K562 (cell line): ENCODE results near the gene C5orf22. TPM values are rescaled to one million over a fixed set of nuclear protein-coding genes. Genes with fewer than 3 reads are reported as not detected.

ENCODE experiments used
- ARID1B ChIP-seq: fragments of 450-650 bp; IDR thresholded peaks from 2 replicates; pipeline ENCODE4 v1.6.1; 2016; ENCODE audit warnings: antibody characterized with exemption, mild to moderate bottlenecking, inconsistent platforms
- CBFA2T2 ChIP-seq: fragments of 450-650 bp; conservative IDR thresholded peaks from 2 replicates; pipeline ENCODE4 v1.6.1; 2017; ENCODE audit warnings: mild to moderate bottlenecking
- ETV1 ChIP-seq: fragments of 450-650 bp; conservative IDR thresholded peaks from 2 replicates; pipeline ENCODE4 v1.6.1; 2016; ENCODE audit warnings: missing genetic modification characterization, control low read depth, low read depth, missing compliant biosample characterization
- HOMEZ ChIP-seq: fragments of 250-450 bp; sonication (Bioruptor Pico); IDR thresholded peaks from 2 replicates; pipeline ENCODE4 v1.4.0; 2020; ENCODE audit warnings: mild to moderate bottlenecking, moderate library complexity
- MGA ChIP-seq: fragments of 450-650 bp; IDR thresholded peaks from 2 replicates; pipeline ENCODE4 v1.6.1; 2016; ENCODE audit warnings: mild to moderate bottlenecking, moderate library complexity
- NFIX ChIP-seq: fragments of 250-450 bp; sonication (Bioruptor Pico); IDR thresholded peaks from 2 replicates; pipeline ENCODE4 v1.4.0; 2020; ENCODE audit warnings: low read depth, mild to moderate bottlenecking, moderate library complexity
- NR3C1 ChIP-seq: sonication (generic); formaldehyde crosslinking; IDR thresholded peaks from 2 replicates; pipeline ENCODE4 v1.8.1; 2022; ENCODE audit warnings: missing genetic modification reagents
- SRSF7 ChIP-seq: fragments of 200-400 bp; formaldehyde crosslinking; optimal IDR thresholded peaks from 2 replicates; pipeline ENCODE3; 2017; ENCODE audit warnings: mild to moderate bottlenecking, low read depth, low read length
- ZFP1 ChIP-seq: fragments of 450-650 bp; formaldehyde crosslinking; IDR thresholded peaks from 2 replicates; pipeline ENCODE4 v1.4.0; 2020; ENCODE audit warnings: mild to moderate bottlenecking, mixed read lengths
- ZNF24 ChIP-seq: fragments of 450-650 bp; IDR thresholded peaks from 2 replicates; pipeline ENCODE4 v1.6.1; 2016
- ZNF655 ChIP-seq: fragments of 250-450 bp; sonication (Bioruptor Pico); IDR thresholded peaks from 2 replicates; pipeline ENCODE4 v1.5.0; 2021
- polyA plus RNA-seq, 8 experiments: library from polyadenylated mRNA; depleted of rRNA in 4 of 8; stranded (reverse) in 5 of 8; unstranded in 3 of 8; fragments of >200 nt; fragmentation: Nextera tagmentation in 2 of 8; fragmentation: Illumina TruSeq in 1 of 8; extraction: Ambion mirVana in 2 of 8; extraction: Trizol in 1 of 8; gene quantifications; 2 replicates each; pipeline versions ENCODE4 v1.2.1 to v1.2.3, GENCODE V29; 2011 to 2014; ENCODE audit warnings: inconsistent platforms in 1 of 8, missing spikeins in 1 of 8
- total RNA-seq, 7 experiments: library from RNA; depleted of rRNA in 6 of 7; stranded (reverse); fragments of >200 nt in 6 of 7; fragmentation: Illumina TruSeq in 2 of 7; extraction: Trizol in 2 of 7; gene quantifications; 2 replicates each; pipeline versions ENCODE4 v1.2.1 to v1.2.3, GENCODE V29; 2011 to 2021; ENCODE audit warnings: low replicate concordance in 1 of 7

The C5orf22 gene
- total and polyA plus RNA-seq, 9 of the 15 experiments (the other 6 are each of a cell fraction or from before 2014, with no cell fraction given), result 22.7 to 56.7 (median 39.3) TPM

- TF ChIP-seq ZNF24, result no peak
- 0 out of 2 replicates have a peak, but pooled peaks have one; percentile 30 for TF ChIP-seq ARID1B
- TF ChIP-seq NFIX (CRISPR knock-in tag), result no peak
- no peak for TF ChIP-seq ZNF655
- TF ChIP-seq HOMEZ (CRISPR knock-in tag), result no peak
- TF ChIP-seq ETV1, result no peak
- TF ChIP-seq SRSF7, result no peak
- no peak for TF ChIP-seq CBFA2T2
- TF ChIP-seq MGA, result no peak
- TF ChIP-seq NR3C1, result no peak
- no peak for TF ChIP-seq ZFP1 (CRISPR knock-in tag)
Measured at GRCh38 chr5:31530541-31531265, 1.4 kb upstream of the C5orf22 start (continued).
